ENCODE results near the gene CD1E. TPM values are rescaled to one million over a fixed set of nuclear protein-coding genes. Genes with fewer than 3 reads are reported as not detected.
"Not testable (repeated sequence)": the region's sequence is repeated elsewhere in the genome, so short reads cannot be mapped to it uniquely, and the experiment has no call there.

Gene CD1E
- total RNA-seq, 3 donors from 2014 or later (not counting 1 experiment from before 2014, with no cell fraction given), result 0.73 TPM; not detected in 2

GRCh38 chr1:158335213-158335532, 18.5 kb upstream of the CD1E start:
- H3K4me1 ChIP-seq (ENCODE audit: control insufficient read depth, insufficient read depth, low read length), result no peaks in the 10 kb centered on the region
- no peak overlapping the region for H3K4me3 Mint-ChIP-seq
- H3K27ac Mint-ChIP-seq, result no peak overlapping the region

GRCh38 chr1:158336413-158336812, 17.3 kb upstream of the CD1E start:
- ATAC-seq; DNase-seq; H3K36me3 ChIP-seq (ENCODE audit: control insufficient read depth, insufficient read depth, low read length); H3K4me3 ChIP-seq (ENCODE audit: low read length); H3K9me3 ChIP-seq (ENCODE audit: control insufficient read depth, insufficient read depth, low read length); H3K4me1 ChIP-seq (ENCODE audit: control insufficient read depth, insufficient read depth, low read length); H3K27ac ChIP-seq (ENCODE audit: low read length); intact Hi-C loops (cut with micrococcal nuclease); H3K27me3 Mint-ChIP-seq (ENCODE audit: low read depth in 2 of 2); H3K9me3 Mint-ChIP-seq; H3K4me3 Mint-ChIP-seq; H3K27ac Mint-ChIP-seq; H3K27me3 ChIP-seq (ENCODE audit: control insufficient read depth, insufficient read depth, low read length); H3K36me3 Mint-ChIP-seq: not testable (repeated sequence)
- WGBS (ENCODE audit: insufficient coverage), result 77% methylated on average over 7 of the region's 7 CpGs
- H3K4me1 Mint-ChIP-seq, result peaks cover 13 to 15% of the 10 kb centered on the region in 2 donors

More at GRCh38 chr1:158335213-158335532, 18.5 kb upstream of the CD1E start:
- intact Hi-C loops (cut with micrococcal nuclease), result no loop called here
- Histone ChIP-seq H3K36me3 (ENCODE audit: control insufficient read depth, insufficient read depth, low read length) (no peaks in the 10 kb centered on the region), H3K4me3 (ENCODE audit: low read length) (no peak overlapping the region), H3K27ac (ENCODE audit: low read length) (no peak overlapping the region), H3K9me3 (ENCODE audit: control insufficient read depth, insufficient read depth, low read length) (no peaks in the 10 kb centered on the region), H3K27me3 (ENCODE audit: control insufficient read depth, insufficient read depth, low read length) (no peaks in the 10 kb centered on the region)
- peaks cover 5 to 8% of the 10 kb centered on the region in 2 donors for H3K27me3 Mint-ChIP-seq (ENCODE audit: low read depth in 2 of 2)
- ATAC-seq (no peak), DNase-seq (no peak)
- H3K4me1 Mint-ChIP-seq, result peaks cover 13 to 15% of the 10 kb centered on the region in 2 donors
- no peak for TF ChIP-seq CTCF (IDR thresholded peaks at IDR 0.05)
- H3K9me3 Mint-ChIP-seq, result no peaks in the 10 kb centered on the region
- no peaks in the 10 kb centered on the region for H3K36me3 Mint-ChIP-seq

GRCh38 chr1:158348946-158349345, 4.7 kb upstream of the CD1E start:
- H3K4me1 ChIP-seq (ENCODE audit: control insufficient read depth, insufficient read depth, low read length); H3K27ac Mint-ChIP-seq; H3K27me3 ChIP-seq (ENCODE audit: control insufficient read depth, insufficient read depth, low read length); ATAC-seq; H3K4me1 Mint-ChIP-seq; H3K9me3 ChIP-seq (ENCODE audit: control insufficient read depth, insufficient read depth, low read length); H3K36me3 ChIP-seq (ENCODE audit: control insufficient read depth, insufficient read depth, low read length); H3K36me3 Mint-ChIP-seq; intact Hi-C loops (cut with micrococcal nuclease); H3K4me3 Mint-ChIP-seq; H3K4me3 ChIP-seq (ENCODE audit: low read length); H3K27ac ChIP-seq (ENCODE audit: low read length); DNase-seq; H3K9me3 Mint-ChIP-seq: not testable (repeated sequence)
- H3K27me3 Mint-ChIP-seq (ENCODE audit: low read depth in 2 of 2), result peaks cover 20 to 39% of the 10 kb centered on the region in 2 donors
- WGBS (ENCODE audit: insufficient coverage), result 97% methylated on average over 24 of the region's 24 CpGs

GRCh38 chr1:158354255-158354654, 561 bp downstream of the CD1E start:
- no peak for ATAC-seq
- no peaks in the 10 kb centered on the region for H3K9me3 Mint-ChIP-seq
- H3K4me1 Mint-ChIP-seq, result no peaks in the 10 kb centered on the region
- peaks cover 33 to 58% of the 10 kb centered on the region in 2 donors for H3K27me3 Mint-ChIP-seq (ENCODE audit: low read depth in 2 of 2)
- H3K4me1 ChIP-seq (ENCODE audit: control insufficient read depth, insufficient read depth, low read length), result no peaks in the 10 kb centered on the region
- H3K4me3 ChIP-seq (ENCODE audit: low read length), result no peak overlapping the region
- H3K4me3 Mint-ChIP-seq, result no peak overlapping the region
- peaks cover 2% of the 10 kb centered on the region for H3K27me3 ChIP-seq (ENCODE audit: control insufficient read depth, insufficient read depth, low read length)
- H3K36me3 ChIP-seq (ENCODE audit: control insufficient read depth, insufficient read depth, low read length), result no peaks in the 10 kb centered on the region
- H3K27ac ChIP-seq (ENCODE audit: low read length), result no peak overlapping the region
- H3K9me3 ChIP-seq (ENCODE audit: control insufficient read depth, insufficient read depth, low read length), result no peaks in the 10 kb centered on the region
- no peak overlapping the region for H3K27ac Mint-ChIP-seq
- 72% methylated on average over 2 of the region's 2 CpGs for WGBS (ENCODE audit: insufficient coverage)
- intact Hi-C loops (cut with micrococcal nuclease), result no loop called here
- no peak for TF ChIP-seq CTCF (IDR thresholded peaks at IDR 0.05)
- no peak for DNase-seq
- H3K36me3 Mint-ChIP-seq, result no peaks in the 10 kb centered on the region

All from natural killer cell (primary cell).